ENCODE data around the gene TMEM256.

TMEM256 gene

DNA sequence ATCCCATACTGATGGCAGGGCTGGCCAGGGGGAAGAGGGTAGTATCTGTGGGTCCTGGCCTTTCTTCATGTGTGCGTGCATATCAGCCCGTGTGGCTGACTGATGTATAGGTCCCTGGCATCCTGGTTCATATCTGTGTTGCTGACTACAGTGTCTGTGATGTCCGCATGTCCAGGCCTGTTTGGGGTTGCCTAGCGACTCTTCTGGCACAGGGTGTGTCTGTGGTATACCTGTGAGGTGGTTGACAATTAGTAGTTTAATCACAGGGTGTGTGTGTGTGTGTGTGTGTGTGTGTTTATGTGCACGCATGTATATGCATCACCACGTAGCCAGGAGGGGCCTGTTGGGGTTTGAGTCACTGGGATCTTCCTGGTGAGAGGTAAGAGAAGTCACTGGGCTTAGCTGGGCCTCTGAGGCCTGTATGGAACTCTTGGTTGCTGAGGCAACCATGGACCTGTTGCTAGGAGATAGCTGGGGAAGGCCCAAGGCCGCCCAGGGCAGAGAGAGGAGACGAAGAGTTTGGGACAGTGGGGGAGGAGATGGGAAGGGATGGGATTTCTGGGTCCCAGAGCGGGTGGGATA lies 49.5 kb downstream of the TMEM256 start:
- Histone ChIP-seq H3K79me2 (no peaks in the 10 kb centered on the region), H3K9ac (no peak overlapping the region), H3K27me3 (ENCODE audit: control insufficient read depth, insufficient read depth, low read length) (no peaks in the 10 kb centered on the region), H3K4me3 (ENCODE audit: low read depth, low read length) (no peak overlapping the region), H3K27ac (no peak overlapping the region), H3K4me1 (peaks cover 19% of the 10 kb centered on the region), H2AFZ (no peak overlapping the region), H3K36me3 (ENCODE audit: control insufficient read depth, insufficient read depth, low read length) (no peaks in the 10 kb centered on the region), H3K9me3 (ENCODE audit: control insufficient read depth, low read length) (no peaks in the 10 kb centered on the region), H3K4me2 (ENCODE audit: low read length) (peak overlapping the region; percentile 20)
- TF ChIP-seq, protein P1, sequence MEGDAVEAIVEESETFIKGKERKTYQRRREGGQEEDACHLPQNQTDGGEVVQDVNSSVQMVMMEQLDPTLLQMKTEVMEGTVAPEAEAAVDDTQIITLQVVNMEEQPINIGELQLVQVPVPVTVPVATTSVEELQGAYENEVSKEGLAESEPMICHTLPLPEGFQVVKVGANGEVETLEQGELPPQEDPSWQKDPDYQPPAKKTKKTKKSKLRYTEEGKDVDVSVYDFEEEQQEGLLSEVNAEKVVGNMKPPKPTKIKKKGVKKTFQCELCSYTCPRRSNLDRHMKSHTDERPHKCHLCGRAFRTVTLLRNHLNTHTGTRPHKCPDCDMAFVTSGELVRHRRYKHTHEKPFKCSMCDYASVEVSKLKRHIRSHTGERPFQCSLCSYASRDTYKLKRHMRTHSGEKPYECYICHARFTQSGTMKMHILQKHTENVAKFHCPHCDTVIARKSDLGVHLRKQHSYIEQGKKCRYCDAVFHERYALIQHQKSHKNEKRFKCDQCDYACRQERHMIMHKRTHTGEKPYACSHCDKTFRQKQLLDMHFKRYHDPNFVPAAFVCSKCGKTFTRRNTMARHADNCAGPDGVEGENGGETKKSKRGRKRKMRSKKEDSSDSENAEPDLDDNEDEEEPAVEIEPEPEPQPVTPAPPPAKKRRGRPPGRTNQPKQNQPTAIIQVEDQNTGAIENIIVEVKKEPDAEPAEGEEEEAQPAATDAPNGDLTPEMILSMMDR (IDR thresholded peaks at IDR 0.05), result no peak

Data from parathyroid adenoma (tissue), 2 donors.